HTERT RPE-1 (cell line): ENCODE results near the gene OCIAD1.
"Not testable (repeated sequence)": the region's sequence is repeated elsewhere in the genome, so short reads cannot be mapped to it uniquely, and the experiment has no call there.

ENCODE experiments used
- in situ Hi-C: fragments of 300-500 bp; cut with MboI; formaldehyde crosslinking; loops from 4 replicates; pipeline ENCODE4 v1.14.3; 2020; ENCODE audit warnings: low sequenced_read_pairs

OCIAD1 gene

DNA sequence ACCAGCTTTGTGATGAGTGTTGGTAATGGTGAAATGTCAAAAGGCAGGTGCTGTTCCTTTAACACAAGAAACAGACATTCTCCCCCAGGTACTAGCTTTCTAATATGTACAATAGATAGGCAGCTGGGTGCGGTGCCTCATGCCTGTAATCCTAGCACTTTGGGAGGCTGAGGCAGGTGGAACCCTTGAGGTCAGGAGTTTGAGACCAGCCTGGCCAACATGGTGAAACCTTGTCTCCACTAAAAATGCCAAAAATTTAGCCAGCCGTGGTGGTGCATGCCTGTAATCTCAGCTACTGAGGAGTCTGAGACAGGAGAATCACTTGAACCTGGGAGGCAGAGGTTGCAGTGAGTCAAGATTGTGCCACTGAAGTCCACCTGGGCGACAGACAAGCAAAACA lies 50.8 kb downstream of the OCIAD1 start:
- in situ Hi-C loops = not testable (repeated sequence)

DNA sequence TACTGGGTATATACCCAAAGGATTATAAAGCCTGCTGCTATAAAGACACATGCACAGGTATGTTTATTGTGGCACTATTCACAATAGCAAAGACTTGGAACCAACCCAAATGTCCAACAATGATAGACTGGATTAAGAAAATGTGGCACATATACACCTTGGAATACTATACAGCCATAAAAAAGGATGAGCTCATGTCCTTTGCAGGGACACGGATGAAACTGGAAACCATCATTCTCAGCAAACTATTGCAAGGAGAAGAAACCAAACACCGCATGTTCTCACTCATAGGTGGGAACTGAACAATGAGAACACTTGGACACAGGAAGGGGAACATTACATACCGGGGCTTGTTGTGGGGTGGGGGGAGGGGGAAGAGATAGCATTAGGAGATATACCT lies 58.9 kb downstream of the OCIAD1 start:
- in situ Hi-C loops = not testable (repeated sequence)

DNA sequence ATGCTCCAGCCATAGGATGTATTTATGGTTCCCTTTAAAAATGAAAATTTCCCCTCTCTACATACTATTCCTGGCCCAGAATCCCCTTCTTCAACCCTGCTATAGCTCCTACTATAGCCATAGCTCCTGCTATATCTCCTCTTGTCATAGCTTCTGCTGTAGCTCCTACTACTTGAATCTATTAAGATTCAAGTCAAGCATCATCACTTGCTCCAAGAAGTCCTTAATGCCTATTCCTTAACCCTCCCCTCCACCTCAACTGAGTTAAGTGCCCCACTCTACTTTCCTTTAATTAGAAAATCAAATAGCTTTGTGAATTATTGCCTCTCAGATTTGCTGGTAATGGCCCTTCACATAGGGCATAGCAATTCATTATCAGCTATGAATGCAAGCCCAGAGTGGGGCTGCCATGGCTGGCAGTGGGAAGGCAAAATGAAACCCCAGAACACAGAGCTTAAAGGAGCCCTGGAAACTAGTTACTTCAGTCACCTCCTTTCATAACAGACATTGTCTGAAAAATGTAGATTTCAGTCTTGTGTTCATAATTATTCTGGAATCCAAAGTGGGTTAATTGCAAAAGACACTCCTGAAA lies 60.2 kb downstream of the OCIAD1 start:
- in situ Hi-C loops = no loop called here

DNA sequence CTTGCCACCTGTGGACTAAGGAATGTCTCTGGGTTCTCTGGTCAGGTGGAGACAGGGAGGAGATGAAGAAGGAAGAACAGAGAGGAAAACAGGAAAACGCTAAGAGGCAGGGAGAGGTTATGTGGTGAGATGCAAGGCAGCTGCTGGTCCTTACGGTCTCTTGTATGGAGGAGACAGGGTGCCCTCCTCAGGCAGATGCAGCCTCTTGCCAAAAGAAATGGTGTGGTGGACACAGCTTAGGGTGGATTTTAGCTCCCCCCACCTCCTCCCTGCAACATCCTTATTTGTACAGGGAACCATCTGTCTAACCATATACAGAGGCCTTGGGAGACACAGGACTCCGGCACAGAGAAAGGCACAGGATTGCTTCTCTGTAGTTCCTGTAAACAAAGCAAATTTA lies 66.0 kb downstream of the OCIAD1 start:
- in situ Hi-C loops = no loop called here

GRCh38 chr4:48898733-48899431 lies 68.0 kb downstream of the OCIAD1 start:
- in situ Hi-C loops = no loop called here

- in situ Hi-C loops = no loop called here
These were observed 68.5 kb downstream of the OCIAD1 start for GRCh38 chr4:48899432-48899749.

GRCh38 chr4:48899950-48900349 lies 69.1 kb downstream of the OCIAD1 start:
- in situ Hi-C loops = no loop called here

- in situ Hi-C loops = no loop called here
These were observed 70.3 kb downstream of the OCIAD1 start for GRCh38 chr4:48901196-48901595.

DNA sequence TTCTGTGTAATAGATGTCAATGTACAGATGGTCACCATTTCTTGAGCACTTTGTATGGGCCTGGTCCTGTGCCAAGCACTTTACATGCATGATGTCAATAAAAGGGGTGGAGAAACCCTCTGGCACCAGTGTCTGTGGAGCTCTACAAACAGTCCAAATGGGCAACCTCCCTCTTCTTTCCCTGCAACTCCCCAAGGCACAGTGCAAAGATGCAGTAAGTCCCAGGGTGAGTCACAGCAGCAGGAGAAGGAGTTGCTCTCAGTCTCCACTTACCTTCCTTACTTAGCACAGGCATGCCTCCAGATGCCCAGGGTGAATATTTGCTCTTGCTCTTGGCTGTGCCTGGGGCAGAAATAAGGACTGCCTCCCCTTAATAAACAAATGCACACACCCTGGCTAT lies 71.4 kb downstream of the OCIAD1 start:
- in situ Hi-C loops = no loop called here

GRCh38 chr4:48904101-48904500 lies 73.2 kb downstream of the OCIAD1 start:
- in situ Hi-C loops = no loop called here

GRCh38 chr4:48904541-48905142 lies 73.8 kb downstream of the OCIAD1 start:
- in situ Hi-C loops = no loop called here

DNA sequence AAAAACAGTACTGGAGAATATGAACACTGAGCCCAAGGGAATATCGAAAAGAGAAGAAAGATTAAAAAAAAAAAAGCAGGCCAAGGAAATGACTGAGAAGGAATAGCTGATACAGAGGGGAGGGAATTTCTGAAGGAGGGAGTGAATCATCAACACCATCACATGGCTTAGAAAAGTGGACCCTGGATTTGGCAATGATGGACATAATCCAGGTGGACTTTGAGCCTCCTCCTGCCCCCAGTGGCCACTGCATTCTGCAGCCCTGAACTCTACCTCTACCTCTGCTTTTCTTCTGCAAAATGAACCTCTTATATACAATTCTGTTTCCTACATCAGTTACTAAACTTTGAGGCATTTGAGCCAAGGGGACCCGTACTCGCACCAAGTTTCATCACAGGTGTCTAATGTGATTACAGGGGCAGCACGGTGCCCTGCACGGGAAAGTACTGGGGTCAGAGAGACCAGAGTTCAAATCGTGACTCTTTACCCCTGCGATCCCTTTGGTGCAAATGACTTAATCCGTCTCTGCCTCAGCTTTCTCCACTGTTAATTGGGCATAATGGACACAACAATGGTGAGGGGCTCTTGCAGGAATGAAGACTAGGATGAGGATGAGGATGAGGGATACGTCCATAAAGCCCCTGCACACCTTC lies 74.6 kb downstream of the OCIAD1 start:
- in situ Hi-C loops = no loop called here

DNA sequence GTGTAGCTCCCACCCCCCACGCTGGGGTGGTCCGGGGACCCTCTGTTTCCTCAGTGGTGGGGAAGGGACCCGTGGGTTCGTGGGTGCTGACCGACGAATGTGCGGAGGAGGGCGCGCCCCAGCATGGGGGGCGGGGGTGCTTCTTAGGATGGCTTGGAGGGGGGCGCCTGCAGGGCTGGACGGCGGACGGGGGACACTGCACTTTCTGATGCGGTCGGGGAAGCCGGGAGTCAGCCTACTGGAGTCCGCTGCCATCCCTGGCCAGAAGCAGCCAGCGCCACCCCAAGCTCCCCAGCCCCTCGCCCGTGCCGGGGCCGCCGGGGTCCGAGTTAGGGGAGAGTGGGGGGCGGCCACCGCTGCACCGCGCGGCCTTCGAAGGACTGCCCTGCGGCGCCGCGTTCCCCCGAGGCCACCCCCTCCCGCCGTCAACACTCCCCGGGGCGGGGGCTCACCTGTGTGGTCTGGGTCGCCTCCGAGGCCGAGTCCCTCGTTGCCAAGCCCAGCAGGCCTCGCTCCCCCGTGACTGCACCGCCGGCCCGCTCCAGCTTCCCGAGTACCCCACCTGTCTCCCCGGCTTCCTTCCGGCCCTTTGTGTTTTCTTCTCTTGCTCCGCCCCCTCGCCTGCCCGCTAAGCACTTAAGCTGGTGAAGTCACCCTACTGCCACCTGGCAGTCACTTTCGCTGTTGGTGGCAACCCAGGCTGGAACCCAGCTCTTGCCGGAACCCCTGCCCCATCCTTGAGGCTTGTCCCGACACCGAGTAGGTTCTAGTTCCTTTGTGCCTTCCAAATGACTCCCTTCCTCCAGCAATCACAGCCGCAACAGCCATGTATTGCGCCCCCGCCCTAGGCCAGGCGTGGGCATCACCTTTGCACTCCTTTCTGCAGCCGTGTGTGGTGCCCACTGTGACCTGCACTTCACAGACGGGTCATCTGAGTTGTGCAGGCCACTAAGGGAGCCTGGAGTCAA lies 75.6 kb downstream of the OCIAD1 start, which contains the start of gene OCIAD2:
Gene OCIAD2 (minus strand): TSS at position 569 of the 968 bp plus-strand sequence. CDS start 2,225 bp downstream, outside the sequence.
- in situ Hi-C loops = no loop called here

DNA sequence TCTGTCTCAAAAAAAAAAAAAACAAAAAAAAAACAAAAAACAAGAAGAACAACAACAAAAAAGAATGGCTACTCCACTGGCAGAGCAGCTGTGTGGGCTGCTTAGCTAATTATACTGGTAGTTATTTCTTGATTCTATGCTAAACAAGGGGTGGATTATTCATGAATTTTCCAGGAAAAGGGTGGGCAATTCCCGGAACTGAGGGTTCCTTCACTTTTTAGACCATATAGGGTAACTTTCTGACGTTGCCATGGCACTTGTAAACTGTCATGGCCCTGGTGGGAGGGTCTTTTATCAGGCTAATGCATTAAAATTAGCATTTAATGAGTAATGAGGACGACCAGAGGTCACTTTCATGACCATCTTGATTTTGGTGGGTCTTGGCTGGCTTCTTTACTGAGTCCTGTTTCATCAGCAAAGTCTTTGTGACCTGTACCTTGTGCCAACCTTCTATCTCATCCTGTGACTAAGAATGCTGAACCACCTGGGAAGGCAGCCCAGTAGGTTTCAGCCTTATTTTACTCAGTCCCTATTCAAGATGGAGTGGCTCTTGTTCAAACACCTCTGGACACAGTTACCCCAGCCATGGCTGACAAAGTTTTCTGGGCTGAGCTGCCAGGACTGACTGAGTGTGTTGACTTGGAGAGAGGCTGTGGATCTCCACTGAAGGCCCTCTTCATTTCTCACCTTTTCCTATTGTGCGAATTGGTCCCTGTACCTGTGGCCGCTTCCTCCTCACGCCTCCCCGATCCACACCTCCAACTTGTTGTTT lies 77.0 kb downstream of the OCIAD1 start:
- in situ Hi-C loops = no loop called here

GRCh38 chr4:48908687-48909086 lies 77.8 kb downstream of the OCIAD1 start:
- in situ Hi-C loops = no loop called here

DNA sequence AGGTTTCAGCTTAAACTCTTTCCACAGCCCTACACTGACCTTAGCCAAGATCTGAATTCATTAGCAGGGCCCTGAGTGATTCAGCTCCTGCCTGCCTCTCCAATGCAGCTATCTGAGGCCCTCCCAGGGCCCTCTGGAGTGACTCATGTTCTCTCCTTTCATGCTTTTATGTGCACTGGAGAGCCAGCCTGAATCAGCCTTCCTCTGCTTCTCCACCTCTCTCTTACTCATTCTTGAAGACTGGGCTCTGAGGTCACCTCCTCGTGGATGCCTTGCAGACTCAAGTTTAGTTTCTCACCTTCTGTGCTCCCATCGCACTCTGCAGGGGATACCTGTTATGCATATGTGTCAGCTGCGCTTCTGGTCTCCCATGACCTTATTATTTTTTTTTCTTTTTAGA lies 78.8 kb downstream of the OCIAD1 start:
- in situ Hi-C loops = no loop called here

- in situ Hi-C loops = no loop called here
These were observed 79.6 kb downstream of the OCIAD1 start for GRCh38 chr4:48910511-48910910.
